ENCODE results near the gene MRPL2.
"Not testable (repeated sequence)": the region's sequence is repeated elsewhere in the genome, so short reads cannot be mapped to it uniquely, and the experiment has no call there.

Gene MRPL2

DNA sequence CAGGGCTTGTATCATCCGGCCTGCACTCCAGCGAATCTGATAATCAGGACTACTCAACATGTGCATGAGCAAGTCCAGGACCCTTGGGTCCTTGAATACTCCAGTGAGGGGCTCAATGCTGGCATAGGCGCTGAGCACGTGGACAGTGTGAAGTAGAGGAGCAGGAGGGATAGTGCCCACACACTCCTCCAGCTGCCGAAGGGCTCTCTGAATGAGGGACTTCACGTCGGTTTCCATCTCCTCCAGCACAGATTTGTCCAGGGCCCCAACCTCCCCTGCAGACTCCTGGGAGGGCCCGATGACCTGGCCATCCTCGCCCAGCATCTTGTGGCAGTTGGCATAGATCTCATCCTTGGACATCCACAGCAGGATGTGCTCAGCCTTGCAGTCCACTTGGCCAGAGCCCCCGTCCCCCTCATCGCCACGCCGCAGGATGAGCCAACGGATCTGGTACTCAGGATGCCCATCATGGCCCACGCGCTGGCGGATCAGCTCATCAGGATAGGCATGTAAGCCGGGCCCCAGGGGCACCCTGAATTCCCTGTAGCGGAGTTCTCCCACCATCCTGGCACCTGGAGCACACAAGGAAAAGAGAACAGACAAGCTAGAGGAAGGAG is 6.9 kb downstream of the MRPL2 start:
- no peak for DNase-seq (ENCODE audit: extremely low read depth, low read depth)
- peak overlapping the region; percentile 74; the same call in 1 of the 2 replicates for H3K4me3 ChIP-seq (replicated peaks; ENCODE audit: low read depth, low read length)
- no peak for TF ChIP-seq CTCF (IDR thresholded peaks at IDR 0.05; ENCODE audit: low read depth, low read length, missing control alignments)

DNA sequence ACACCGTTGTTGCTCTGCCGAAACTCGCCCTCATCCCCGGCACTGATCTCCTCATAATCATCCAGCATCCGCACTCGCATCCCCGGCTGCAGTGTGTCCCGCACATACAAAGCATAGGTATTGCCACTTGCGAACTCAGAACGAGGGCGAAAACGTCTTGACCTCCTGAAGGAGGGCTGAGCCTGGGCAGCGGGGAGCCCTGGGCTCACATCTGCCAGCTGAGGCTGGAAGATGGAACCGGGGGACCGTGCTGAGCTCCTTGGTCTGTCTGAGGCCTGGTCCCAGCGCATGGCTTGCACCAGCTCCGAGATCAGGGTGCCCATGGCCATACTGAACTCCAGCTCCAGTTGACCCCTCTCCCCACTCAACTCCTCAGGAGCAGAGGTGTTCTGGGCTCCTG is 8.3 kb downstream of the MRPL2 start:
- H3K4me3 ChIP-seq (replicated peaks; ENCODE audit: low read depth, low read length) = no peak overlapping the region
- no peak for TF ChIP-seq CTCF (IDR thresholded peaks at IDR 0.05; ENCODE audit: low read depth, low read length, missing control alignments)

DNA sequence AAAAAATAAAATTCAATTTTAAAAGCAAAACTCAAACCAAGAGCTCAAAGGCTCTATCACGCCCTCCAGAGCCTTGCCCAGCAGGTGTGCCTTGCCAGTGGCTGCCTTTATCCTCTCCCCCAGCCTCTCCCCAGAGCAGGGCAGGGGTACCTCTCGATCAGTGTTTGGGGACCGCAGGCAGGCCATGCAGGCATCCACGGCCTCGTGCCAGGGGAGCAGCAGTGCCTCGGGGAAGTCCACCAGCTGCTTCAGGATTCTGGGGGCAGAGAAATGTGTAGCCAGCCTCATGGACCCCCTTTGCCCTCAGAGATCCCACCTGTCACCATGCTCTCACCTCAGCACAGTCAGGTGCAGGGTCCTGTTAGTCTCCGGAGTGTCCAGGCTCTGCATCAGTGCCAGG is 11.2 kb downstream of the MRPL2 start:
- DNase-seq (ENCODE audit: extremely low read depth, low read depth) = no peak
- no peak overlapping the region for H3K4me3 ChIP-seq (replicated peaks; ENCODE audit: low read depth, low read length)
- TF ChIP-seq CTCF (IDR thresholded peaks at IDR 0.05; ENCODE audit: low read depth, low read length, missing control alignments) = no peak

More for the DNA sequence above, 8.3 kb downstream of the MRPL2 start:
- no peak for DNase-seq (ENCODE audit: extremely low read depth, low read depth)

DNA sequence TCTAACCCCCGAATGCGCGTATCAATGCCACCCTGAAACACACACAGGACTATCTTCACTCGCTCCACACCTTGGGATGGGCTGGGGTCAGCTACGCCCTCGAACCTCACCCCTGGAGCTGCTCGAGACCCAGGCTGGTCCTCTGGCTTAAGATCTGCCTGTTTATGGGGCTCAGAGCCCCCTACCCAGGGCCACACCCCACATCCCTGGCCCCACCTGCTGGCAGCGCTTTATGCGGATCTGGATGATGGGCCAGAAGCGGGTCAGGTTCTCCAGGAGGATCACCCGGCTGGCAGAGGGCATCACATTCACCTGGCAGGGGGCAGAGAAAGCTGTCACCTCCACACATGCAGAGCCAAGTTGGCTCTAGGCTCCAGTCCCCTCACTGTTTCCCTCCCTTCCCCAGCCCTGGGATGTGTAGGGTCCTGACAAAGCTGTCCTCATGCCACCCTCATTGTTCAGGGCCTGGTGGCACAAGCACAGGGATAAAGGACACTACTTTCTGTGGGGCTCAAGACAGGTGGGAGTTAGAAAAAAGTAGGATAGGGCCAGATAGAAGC is 13.8 kb downstream of the MRPL2 start:
- H3K4me3 ChIP-seq (replicated peaks; ENCODE audit: low read depth, low read length) = no peak overlapping the region
- no peak for DNase-seq (ENCODE audit: extremely low read depth, low read depth)
- TF ChIP-seq CTCF (IDR thresholded peaks at IDR 0.05; ENCODE audit: low read depth, low read length, missing control alignments) = no peak

GRCh38 chr6:43043310-43043709 is 15.9 kb downstream of the MRPL2 start:
- TF ChIP-seq CTCF (IDR thresholded peaks at IDR 0.05; ENCODE audit: low read depth, low read length, missing control alignments) = no peak
- DNase-seq (ENCODE audit: extremely low read depth, low read depth) = no peak
- H3K4me3 ChIP-seq (replicated peaks; ENCODE audit: low read depth, low read length) = no peak overlapping the region

DNA sequence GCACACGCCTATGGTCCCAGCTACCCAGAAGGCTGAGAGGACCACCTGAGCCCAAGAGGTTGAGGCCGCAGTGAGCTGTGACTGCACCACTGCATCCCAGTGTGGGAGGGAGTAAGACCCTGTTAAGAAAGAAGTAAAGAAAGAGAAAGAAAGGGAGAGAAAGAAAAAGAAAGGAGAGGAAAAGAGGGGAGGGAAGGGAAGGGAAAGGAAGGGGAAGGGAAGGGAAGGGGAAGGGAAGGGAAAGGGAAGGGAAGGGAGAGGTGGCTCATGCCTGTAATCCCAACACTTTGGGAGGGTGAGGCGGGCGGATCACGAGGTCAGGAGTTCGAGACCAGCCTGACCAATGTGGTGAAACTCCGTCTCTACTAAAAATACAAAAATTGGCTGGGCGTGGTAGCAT is 17.8 kb downstream of the MRPL2 start:
- H3K4me3 ChIP-seq (replicated peaks; ENCODE audit: low read depth, low read length); DNase-seq (ENCODE audit: extremely low read depth, low read depth): not testable (repeated sequence)

GRCh38 chr6:43040542-43041257 is 18.5 kb downstream of the MRPL2 start:
- DNase-seq (ENCODE audit: extremely low read depth, low read depth) = no peak
- no peak for TF ChIP-seq CTCF (IDR thresholded peaks at IDR 0.05; ENCODE audit: low read depth, low read length, missing control alignments)
- no peak overlapping the region for H3K4me3 ChIP-seq (replicated peaks; ENCODE audit: low read depth, low read length)

Measured in HFF-Myc (cell line).